GM19324 (cell line): Measurements from ENCODE around the gene LSM14B.

ENCODE experiments used
- ATAC-seq: cut with Tn5 transposase; IDR thresholded peaks from one replicate; pipeline ENCODE4 v1.9.1; 2021; ENCODE audit warnings: mild to moderate bottlenecking, moderate library complexity; ENCODE audit not compliant: unreplicated experiment, low FRiP score

Gene LSM14B

GRCh38 chr20:62160253-62160652 lies 38.0 kb downstream of the LSM14B start:
- ATAC-seq, result no peak

- no peak for ATAC-seq
Observed at GRCh38 chr20:62160876-62161275, 38.6 kb downstream of the LSM14B start.

- no peak for ATAC-seq
Observed at GRCh38 chr20:62161347-62161746, 39.1 kb downstream of the LSM14B start.

GRCh38 chr20:62162765-62163484 lies 40.6 kb downstream of the LSM14B start:
- no peak for ATAC-seq

GRCh38 chr20:62163485-62163865 lies 41.2 kb downstream of the LSM14B start:
- ATAC-seq, result no peak

- no peak for ATAC-seq
Observed at GRCh38 chr20:62163986-62164762, 41.9 kb downstream of the LSM14B start.

- no peak for ATAC-seq
Observed at GRCh38 chr20:62164879-62165761, 42.8 kb downstream of the LSM14B start.

GRCh38 chr20:62165762-62166399 lies 43.6 kb downstream of the LSM14B start:
- ATAC-seq, result no peak

- no peak for ATAC-seq
Observed at GRCh38 chr20:62167474-62167873, 45.2 kb downstream of the LSM14B start.

GRCh38 chr20:62168061-62168460 lies 45.8 kb downstream of the LSM14B start:
- ATAC-seq, result no peak

GRCh38 chr20:62168890-62169435 lies 46.7 kb downstream of the LSM14B start:
- no peak for ATAC-seq

- no peak for ATAC-seq
Observed at GRCh38 chr20:62170536-62170935, 48.3 kb downstream of the LSM14B start.

GRCh38 chr20:62171245-62171644 lies 49.0 kb downstream of the LSM14B start:
- no peak for ATAC-seq

- ATAC-seq, result no peak
Observed at GRCh38 chr20:62172666-62173065, 50.4 kb downstream of the LSM14B start.

GRCh38 chr20:62174021-62174804 lies 51.9 kb downstream of the LSM14B start:
- no peak for ATAC-seq

- no peak for ATAC-seq
Observed at GRCh38 chr20:62174870-62175624, 52.8 kb downstream of the LSM14B start.

- no peak for ATAC-seq
Observed at GRCh38 chr20:62175711-62176110, 53.4 kb downstream of the LSM14B start.

GRCh38 chr20:62176866-62177265 lies 54.6 kb downstream of the LSM14B start:
- ATAC-seq, result no peak

GRCh38 chr20:62177307-62177706 lies 55.0 kb downstream of the LSM14B start:
- no peak for ATAC-seq
